ENCODE data around the gene THBS2. TPM values are rescaled to one million over a fixed set of nuclear protein-coding genes. Genes with fewer than 3 reads are reported as not detected.

The THBS2 gene
- total and polyA plus RNA-seq, 12 donors, result 5.2 to 45.9 (median 10.7) TPM

DNA sequence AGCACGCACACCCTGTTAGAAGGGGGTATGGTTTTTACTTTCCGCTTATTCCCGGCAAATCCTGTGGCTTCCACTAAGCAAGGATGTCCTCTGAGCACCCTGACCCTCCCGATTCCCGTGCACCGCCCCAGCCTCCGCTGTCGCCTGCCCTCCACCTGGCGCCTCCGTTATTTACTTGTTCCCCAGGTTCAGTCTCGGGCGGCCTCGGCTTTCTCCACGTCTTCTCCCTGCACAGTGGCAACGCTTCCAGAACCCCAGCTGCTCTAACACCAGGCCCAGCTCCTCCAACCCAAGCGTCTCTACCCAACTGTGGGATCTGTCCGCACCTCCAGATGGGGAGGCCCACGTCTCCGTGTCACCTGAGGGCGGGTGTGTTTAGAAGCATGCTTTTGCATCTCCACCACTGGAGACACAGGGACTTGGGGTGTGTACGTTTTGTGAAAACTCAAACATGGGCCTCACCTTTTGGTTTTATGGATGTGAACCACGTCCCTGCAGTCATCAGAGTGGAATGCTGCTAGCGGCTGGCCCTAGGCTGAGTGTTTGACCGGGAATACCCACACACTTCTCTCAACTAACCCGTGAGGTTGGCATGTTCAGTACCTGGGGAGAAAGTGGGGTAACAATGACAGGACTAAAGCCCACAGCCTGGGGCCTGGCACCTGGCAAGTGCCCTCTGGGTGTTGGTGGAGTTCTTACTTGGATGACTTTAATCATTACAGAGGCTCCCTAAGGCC, 79.9 kb downstream of the THBS2 start:
- Histone ChIP-seq H3K4me3 (no peak overlapping the region), H3K9me3 (no peaks in the 10 kb centered on the region), H3K4me1 (peaks cover 0 to 8% (median 0%) of the 10 kb centered on the region in 9 donors), H3K27ac (peak overlapping the region in 1 of 10 donors; percentile 35), H3K36me3 (no peaks in the 10 kb centered on the region), H3K27me3 (peaks cover 0 to 3% (median 0%) of the 10 kb centered on the region in 7 donors)
- intact Hi-C loops (cut with DNase I), result no loop called here
- no peak for DNase-seq
- 92 to 94% methylated on average over 25 of the region's 25 CpGs for WGBS, 2 donors
- no peak for ATAC-seq
- TF ChIP-seq, protein P1, sequence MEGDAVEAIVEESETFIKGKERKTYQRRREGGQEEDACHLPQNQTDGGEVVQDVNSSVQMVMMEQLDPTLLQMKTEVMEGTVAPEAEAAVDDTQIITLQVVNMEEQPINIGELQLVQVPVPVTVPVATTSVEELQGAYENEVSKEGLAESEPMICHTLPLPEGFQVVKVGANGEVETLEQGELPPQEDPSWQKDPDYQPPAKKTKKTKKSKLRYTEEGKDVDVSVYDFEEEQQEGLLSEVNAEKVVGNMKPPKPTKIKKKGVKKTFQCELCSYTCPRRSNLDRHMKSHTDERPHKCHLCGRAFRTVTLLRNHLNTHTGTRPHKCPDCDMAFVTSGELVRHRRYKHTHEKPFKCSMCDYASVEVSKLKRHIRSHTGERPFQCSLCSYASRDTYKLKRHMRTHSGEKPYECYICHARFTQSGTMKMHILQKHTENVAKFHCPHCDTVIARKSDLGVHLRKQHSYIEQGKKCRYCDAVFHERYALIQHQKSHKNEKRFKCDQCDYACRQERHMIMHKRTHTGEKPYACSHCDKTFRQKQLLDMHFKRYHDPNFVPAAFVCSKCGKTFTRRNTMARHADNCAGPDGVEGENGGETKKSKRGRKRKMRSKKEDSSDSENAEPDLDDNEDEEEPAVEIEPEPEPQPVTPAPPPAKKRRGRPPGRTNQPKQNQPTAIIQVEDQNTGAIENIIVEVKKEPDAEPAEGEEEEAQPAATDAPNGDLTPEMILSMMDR (IDR thresholded peaks at IDR 0.05), result no peak

DNA sequence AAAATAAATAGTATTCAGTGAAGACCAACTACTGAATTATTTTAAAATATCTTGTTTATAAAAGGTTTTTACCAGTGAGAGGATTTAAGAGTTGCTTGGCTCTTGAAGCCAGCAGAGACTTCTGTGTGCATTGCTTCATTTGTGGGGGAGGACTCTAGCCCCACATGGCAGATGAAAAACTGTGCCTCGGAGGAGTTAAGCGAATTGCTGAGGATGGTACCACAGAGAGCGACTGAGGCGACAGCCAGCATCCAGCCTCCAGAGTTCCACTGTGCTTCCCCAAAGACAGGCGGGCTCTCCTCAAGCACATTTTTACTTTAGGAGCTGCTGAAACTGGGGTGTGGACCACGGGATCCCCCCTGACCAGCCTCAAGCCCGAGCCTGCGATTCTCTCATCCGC, 80.7 kb downstream of the THBS2 start:
- H3K27ac ChIP-seq, result peak overlapping the region in 6 of 10 donors; percentile 19 to 55 (median 41)
- no peak overlapping the region for H3K4me3 ChIP-seq
- no peak for ATAC-seq
- peaks cover 0 to 2% (median 0%) of the 10 kb centered on the region in 7 donors for H3K27me3 ChIP-seq
- WGBS, 2 donors, result 88 to 89% methylated on average over 9 of the region's 9 CpGs
- DNase-seq, result no peak
- TF ChIP-seq, protein P1 (IDR thresholded peaks at IDR 0.05), result no peak
- peaks cover 0 to 12% (median under 1%) of the 10 kb centered on the region in 9 donors for H3K4me1 ChIP-seq
- H3K9me3 ChIP-seq, result no peaks in the 10 kb centered on the region
- H3K36me3 ChIP-seq, result no peaks in the 10 kb centered on the region
- intact Hi-C loops (cut with DNase I), result no loop called here

DNA sequence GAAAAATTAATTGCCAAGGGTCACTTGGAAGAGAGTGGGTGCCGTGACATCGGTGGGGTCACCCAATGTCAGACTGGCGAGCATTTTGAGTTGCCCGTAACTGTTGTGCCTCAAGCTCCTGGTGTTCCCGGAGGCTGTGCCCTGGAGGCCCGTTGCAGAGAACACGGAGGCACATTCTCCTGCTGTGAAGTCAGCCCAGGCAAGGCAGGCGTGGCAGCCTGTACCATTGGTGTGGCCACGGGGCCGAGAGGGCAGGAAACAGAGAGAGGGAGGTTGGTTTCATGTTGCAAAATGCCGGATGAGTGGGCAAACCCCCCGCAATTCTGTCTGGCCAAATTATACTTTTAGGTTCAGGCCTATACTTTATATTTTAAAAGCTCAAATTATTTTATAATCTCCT, 81.2 kb downstream of the THBS2 start:
- TF ChIP-seq, protein P1 (IDR thresholded peaks at IDR 0.05), result no peak
- ATAC-seq (peak in 3 of 8 donors; percentile 39 to 47 (median 39)), DNase-seq (no peak)
- Histone ChIP-seq H3K4me1 (peaks cover 0 to 14% (median 4%) of the 10 kb centered on the region in 9 donors), H3K27me3 (peaks cover 0 to 5% (median 0%) of the 10 kb centered on the region in 7 donors), H3K9me3 (no peaks in the 10 kb centered on the region), H3K27ac (peak overlapping the region in 7 of 10 donors; percentile 19 to 55 (median 35)), H3K36me3 (no peaks in the 10 kb centered on the region), H3K4me3 (no peak overlapping the region)
- intact Hi-C loops (cut with DNase I), result no loop called here
- WGBS, 2 donors, result 53% methylated on average over 12 of the region's 12 CpGs

DNA sequence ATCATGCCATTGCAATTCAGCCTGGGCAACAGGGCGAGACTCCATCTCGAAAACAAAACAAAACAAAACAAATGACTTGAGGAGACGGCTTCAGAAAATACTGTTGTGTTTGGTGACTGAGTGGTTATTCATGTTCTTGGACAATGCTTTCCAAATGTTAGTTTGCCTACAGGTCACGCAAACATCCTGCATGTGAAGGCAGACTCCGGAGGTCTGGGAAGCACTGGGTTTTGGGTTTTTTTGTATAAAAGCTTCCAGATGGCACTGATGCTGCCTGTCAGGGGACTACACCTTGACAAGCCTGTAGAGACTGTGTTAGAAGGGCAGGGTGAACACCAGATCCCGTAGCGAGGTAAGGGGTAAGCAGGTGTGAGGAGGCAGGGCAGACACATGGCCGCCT, 81.7 kb downstream of the THBS2 start:
- H3K9me3 ChIP-seq, result no peaks in the 10 kb centered on the region
- H3K27me3 ChIP-seq, result peaks cover 0 to 6% (median 0%) of the 10 kb centered on the region in 7 donors
- TF ChIP-seq, protein P1 (IDR thresholded peaks at IDR 0.05), result no peak
- no peaks in the 10 kb centered on the region for H3K36me3 ChIP-seq
- no peak overlapping the region for H3K4me3 ChIP-seq
- H3K4me1 ChIP-seq, result peaks cover 0 to 15% (median 4%) of the 10 kb centered on the region in 9 donors
- no peak for ATAC-seq
- peak overlapping the region in 6 of 10 donors; percentile 19 to 55 (median 41) for H3K27ac ChIP-seq
- no peak for DNase-seq
- WGBS, 2 donors, result 89 to 90% methylated on average over 8 of the region's 8 CpGs
- intact Hi-C loops (cut with DNase I), result no loop called here

Measured in heart right ventricle (tissue), 16 donors.